Esophagus muscularis mucosa (tissue), 4 donors: ENCODE results near the gene ATP11A. TPM values are rescaled to one million over a fixed set of nuclear protein-coding genes. Genes with fewer than 3 reads are reported as not detected.

Source experiments
- DNase-seq: peaks from one replicate; pipeline ENCODE4 v3.0.0-alpha.2; 2017; ENCODE audit errors: extremely low spot score
- H3K27ac ChIP-seq, 4 donors: fragments of 200-600 bp; sonication (generic); replicated peaks in 1 of 4; 1 replicate in 3 of 4; 2 replicates in 1 of 4; pipeline ENCODE4 v1.5.1; 2016 to 2019; ENCODE audit warnings: mild to moderate bottlenecking in 1 of 4
- H3K27me3 ChIP-seq, 4 donors: fragments of 200-600 bp; sonication (generic); one replicate each; pipeline versions ENCODE4 v1.5.1 to v1.6.0; 2016 to 2019
- H3K36me3 ChIP-seq, 4 donors: fragments of 200-600 bp; sonication (generic); one replicate each; pipeline ENCODE4 v1.5.1; 2016 to 2019
- H3K4me1 ChIP-seq, 4 donors: fragments of 200-600 bp; sonication (generic); one replicate each; pipeline ENCODE4 v1.5.1; 2016 to 2019
- H3K4me3 ChIP-seq, 4 donors: fragments of 200-600 bp; sonication (generic); 1 replicate in 2 of 4; 2 replicates in 2 of 4; pipeline ENCODE4 v1.5.1; 2016 to 2019; ENCODE audit warnings: mild to moderate bottlenecking in 4 of 4, moderate library complexity in 1 of 4
- H3K9me3 ChIP-seq, 4 donors: fragments of 200-600 bp; sonication (generic); 1 replicate in 3 of 4; 2 replicates in 1 of 4; pipeline ENCODE4 v1.5.1; 2016 to 2019
- CTCF ChIP-seq, 3 experiments: fragments of 200-600 bp in 2 of 3; fragments of 450-650 bp in 1 of 3; sonication (generic) in 2 of 3; IDR thresholded peaks; one replicate each; pipeline ENCODE4 v1.5.1; 2017 to 2019; ENCODE audit warnings: antibody characterized with exemption in 3 of 3, mild to moderate bottlenecking in 2 of 3, moderate library complexity in 1 of 3
- EP300 ChIP-seq: sonication (generic); formaldehyde crosslinking; IDR thresholded peaks from one replicate; pipeline ENCODE4 v1.6.1; 2017; ENCODE audit warnings: antibody characterized with exemption
- POLR2A ChIP-seq: fragments of 450-650 bp; IDR thresholded peaks from one replicate; pipeline ENCODE4 v1.6.1; 2017; ENCODE audit warnings: antibody characterized with exemption, moderate library complexity, mild to moderate bottlenecking, low read depth
- POLR2AphosphoS5 ChIP-seq, 2 donors: sonication (generic); formaldehyde crosslinking; IDR thresholded peaks; one replicate each; pipeline ENCODE4 v1.6.1; 2017; ENCODE audit warnings: antibody characterized with exemption in 2 of 2
- WGBS: methylation state at CpG from one replicate; pipeline ENCODE4 v1.1.5; 2018; 5-methylcytosine and 5-hydroxymethylcytosine counted together
- intact Hi-C: fragments of 100-400 bp; cut with DNase I; formaldehyde crosslinking; loops from one replicate; pipeline ENCODE4 v1.15.1; 2023
- total RNA-seq, 4 donors: library from RNA; depleted of rRNA; stranded (reverse); fragments of >200 nt; gene quantifications; one replicate each; pipeline versions ENCODE4 v1.1.0 to v1.2.1, GENCODE V29; 2016

The ATP11A gene
- total RNA-seq, 4 donors from 2014 or later, result 11.2 to 27.8 (median 14.3) TPM

DNA sequence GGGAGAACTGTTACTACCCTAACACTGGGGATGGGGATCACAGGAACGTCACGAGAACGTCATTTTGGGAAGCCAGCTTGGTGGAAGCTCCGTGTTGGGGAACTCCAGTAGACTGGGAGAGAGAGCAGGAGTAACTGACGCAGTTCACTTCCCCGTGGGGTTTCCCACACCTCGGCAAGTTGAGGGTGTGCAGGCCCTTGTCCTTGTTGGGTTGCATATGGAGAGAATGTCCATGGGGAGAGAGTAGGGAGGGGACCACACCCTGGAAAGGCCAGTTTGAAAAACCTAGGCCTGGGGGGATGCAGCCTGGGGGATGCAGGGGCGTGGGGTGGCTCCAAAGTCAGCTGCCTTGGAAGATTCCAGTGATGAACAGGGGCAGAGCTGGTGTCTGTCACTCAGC is 228.4 kb downstream of the ATP11A start:
- Histone ChIP-seq H3K36me3 (no peaks in the 10 kb centered on the region), H3K4me1 (no peaks in the 10 kb centered on the region), H3K4me3 (no peak overlapping the region), H3K9me3 (no peaks in the 10 kb centered on the region), H3K27ac (no peak overlapping the region), H3K27me3 (peaks cover 0 to 66% (median 4%) of the 10 kb centered on the region in 4 donors)
- 95% methylated on average over 8 of the region's 8 CpGs for WGBS
- TF ChIP-seq CTCF (IDR thresholded peaks at IDR 0.05) (no peak), POLR2AphosphoS5 (IDR thresholded peaks at IDR 0.05) (no peak), EP300 (no peak), POLR2A (no peak)
- intact Hi-C loops, result no loop called here
- no peak for DNase-seq

GRCh38 chr13:112918746-112919145 is 228.9 kb downstream of the ATP11A start:
- Histone ChIP-seq H3K36me3 (no peaks in the 10 kb centered on the region), H3K4me1 (no peaks in the 10 kb centered on the region), H3K27me3 (peaks cover 0 to 66% (median 4%) of the 10 kb centered on the region in 4 donors), H3K4me3 (no peak overlapping the region), H3K27ac (no peak overlapping the region), H3K9me3 (no peaks in the 10 kb centered on the region)
- 87% methylated on average over 13 of the region's 13 CpGs for WGBS
- intact Hi-C loops, result no loop called here
- DNase-seq, result no peak
- TF ChIP-seq POLR2A, result no peak

DNA sequence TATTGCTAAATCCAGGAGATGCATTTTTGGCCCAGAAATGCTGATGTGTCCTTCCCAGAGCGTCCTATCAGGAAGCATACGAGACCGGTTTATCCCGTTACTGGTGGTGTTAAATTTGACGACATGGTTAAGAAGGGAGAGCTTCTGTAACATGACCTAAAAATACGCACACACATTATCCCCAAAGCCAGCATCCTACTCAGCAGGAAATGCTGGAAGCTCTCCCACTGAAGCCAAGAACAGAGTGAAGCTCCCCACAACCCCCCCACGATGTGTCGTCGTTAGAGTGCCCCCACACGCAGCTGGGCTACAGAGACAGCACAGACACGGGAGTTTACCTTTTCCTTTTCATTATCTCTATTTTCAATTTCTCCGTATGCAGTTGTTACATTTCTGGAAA is 234.1 kb downstream of the ATP11A start:
- WGBS, result 74% methylated on average over 12 of the region's 12 CpGs
- H3K4me1 ChIP-seq, result peaks cover 4 to 6% (median 5%) of the 10 kb centered on the region in 4 donors
- intact Hi-C loops, result no loop called here
- no peak overlapping the region for H3K27ac ChIP-seq
- H3K27me3 ChIP-seq, result peaks cover 0 to 54% (median 0%) of the 10 kb centered on the region in 4 donors
- DNase-seq, result no peak
- no peaks in the 10 kb centered on the region for H3K36me3 ChIP-seq
- H3K9me3 ChIP-seq, result peaks cover 0 to 7% (median 0%) of the 10 kb centered on the region in 4 donors
- no peak for TF ChIP-seq EP300
- no peak for TF ChIP-seq POLR2AphosphoS5 (IDR thresholded peaks at IDR 0.05)
- no peak for TF ChIP-seq CTCF (IDR thresholded peaks at IDR 0.05)
- TF ChIP-seq POLR2A, result no peak
- H3K4me3 ChIP-seq, result no peak overlapping the region

GRCh38 chr13:112924365-112924764 is 234.5 kb downstream of the ATP11A start:
- Histone ChIP-seq H3K27ac (no peak overlapping the region), H3K27me3 (peaks cover 0 to 56% (median under 1%) of the 10 kb centered on the region in 4 donors), H3K36me3 (no peaks in the 10 kb centered on the region), H3K9me3 (peaks cover 0 to 7% (median 0%) of the 10 kb centered on the region in 4 donors), H3K4me3 (no peak overlapping the region), H3K4me1 (peaks cover 8 to 9% (median 8%) of the 10 kb centered on the region in 4 donors)
- TF ChIP-seq POLR2A, result no peak
- TF ChIP-seq CTCF (IDR thresholded peaks at IDR 0.05), result no peak
- TF ChIP-seq POLR2AphosphoS5 (IDR thresholded peaks at IDR 0.05), result no peak
- TF ChIP-seq EP300, result no peak
- intact Hi-C loops, result no loop called here
- DNase-seq, result no peak
- WGBS, result 89% methylated on average over 2 of the region's 2 CpGs

GRCh38 chr13:112926003-112926402 is 236.2 kb downstream of the ATP11A start:
- intact Hi-C loops, result no loop called here
- no peak for DNase-seq
- no peak for TF ChIP-seq POLR2A
- WGBS, result 95% methylated on average over 15 of the region's 15 CpGs
- Histone ChIP-seq H3K36me3 (no peaks in the 10 kb centered on the region), H3K27ac (no peak overlapping the region), H3K27me3 (peaks cover 0 to 54% (median 7%) of the 10 kb centered on the region in 4 donors), H3K4me3 (no peak overlapping the region), H3K4me1 (peaks cover 13 to 15% (median 14%) of the 10 kb centered on the region in 4 donors), H3K9me3 (peaks cover 0 to 7% (median 0%) of the 10 kb centered on the region in 4 donors)

DNA sequence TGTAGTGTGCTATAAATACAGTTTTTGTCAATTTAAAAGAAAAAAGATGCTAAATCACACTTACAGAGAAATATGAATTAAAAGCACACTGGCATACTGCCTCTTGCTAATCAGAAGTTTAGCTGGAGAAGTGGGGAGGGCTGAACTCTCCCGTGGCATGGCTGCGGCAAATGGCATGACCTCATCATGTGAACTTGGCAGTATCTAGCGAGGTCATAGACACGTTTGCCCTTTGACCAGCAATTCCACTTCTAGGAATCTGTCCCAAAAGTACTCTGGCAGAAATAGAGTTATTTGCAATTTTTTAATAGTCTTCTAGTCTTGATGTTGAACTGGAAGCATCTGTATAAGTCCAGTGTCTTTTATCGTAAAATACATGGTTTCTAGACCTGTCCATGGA is 237.2 kb downstream of the ATP11A start:
- intact Hi-C loops, result no loop called here
- Histone ChIP-seq H3K9me3 (peaks cover 0 to 7% (median 0%) of the 10 kb centered on the region in 4 donors), H3K27ac (no peak overlapping the region), H3K27me3 (peaks cover 0 to 58% (median 7%) of the 10 kb centered on the region in 4 donors), H3K36me3 (no peaks in the 10 kb centered on the region), H3K4me1 (peaks cover 13 to 21% (median 15%) of the 10 kb centered on the region in 4 donors), H3K4me3 (no peak overlapping the region)
- TF ChIP-seq CTCF (IDR thresholded peaks at IDR 0.05) (no peak), POLR2AphosphoS5 (IDR thresholded peaks at IDR 0.05) (no peak), EP300 (no peak), POLR2A (no peak)
- WGBS, result 90% methylated on average over 5 of the region's 5 CpGs
- no peak for DNase-seq
